Bronchial epithelial cell (primary cell): Measurements from ENCODE around the gene CAMTA1. TPM values are rescaled to one million over a fixed set of nuclear protein-coding genes. Genes with fewer than 3 reads are reported as not detected.
A peak's percentile ranks its signal among the peaks of the same experiment; 100 is the strongest.

Experiments used
- DNase-seq: peaks from one replicate; pipeline ENCODE4 v3.0.0-alpha.2; 2010; ENCODE audit warnings: low read depth
- FAIRE-seq: peaks from 2 replicates; lab custom pipeline; 2011; peaks lifted over from hg19 to GRCh38; lab: Jason Lieb, UNC
- H3K27me3 ChIP-seq: 2 replicates; pipeline ENCODE4 v1.5.1; 2011; ENCODE audit warnings: low read length; ENCODE audit not compliant: control insufficient read depth, insufficient read depth
- H3K36me3 ChIP-seq: 2 replicates; pipeline ENCODE4 v1.5.1; 2011; ENCODE audit warnings: low read length; ENCODE audit not compliant: control insufficient read depth, insufficient read depth
- H3K4me3 ChIP-seq: 2 replicates; pipeline ENCODE4 v1.5.1; 2011; ENCODE audit warnings: mild to moderate bottlenecking, low read depth, low read length, control low read depth
- total RNA-seq: library from RNA; depleted of rRNA; stranded (reverse); fragments of >200 nt; gene quantifications from 2 replicates; pipeline ENCODE4 v1.2.1, GENCODE V29; 2014
- TF ChIP-seq, protein P1 (sequence below): IDR thresholded peaks from 2 replicates; pipeline ENCODE4 v1.5.1; 2011; ENCODE audit warnings: mild to moderate bottlenecking, moderate library complexity, low read length, control low read depth, inconsistent platforms; ENCODE audit not compliant: insufficient read depth, severe bottlenecking

CAMTA1 gene
- total RNA-seq, 1 donor from 2014 or later: 68.2 TPM

DNA sequence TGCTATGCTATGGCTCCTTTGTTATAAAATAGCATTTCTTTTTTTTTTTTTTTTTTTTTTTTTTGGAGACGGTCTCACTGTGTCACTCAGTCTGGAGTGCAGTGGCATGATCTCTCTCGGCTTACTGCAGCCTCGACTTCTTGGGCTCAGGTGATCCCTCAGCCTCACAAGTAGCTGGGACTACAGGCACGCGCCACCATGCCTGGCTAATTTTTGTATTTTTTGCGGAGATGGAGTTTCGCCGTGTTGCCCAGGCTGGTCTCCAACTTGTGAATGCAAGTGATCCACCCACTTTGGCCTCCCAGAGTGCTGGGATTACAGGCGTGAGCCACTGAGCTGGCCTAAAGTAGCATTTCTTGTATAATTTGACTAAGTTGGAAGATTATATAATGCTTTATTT is 10.8 kb downstream of the CAMTA1 start:
- DNase-seq (no peak), FAIRE-seq (no peak)
- TF ChIP-seq, protein P1, sequence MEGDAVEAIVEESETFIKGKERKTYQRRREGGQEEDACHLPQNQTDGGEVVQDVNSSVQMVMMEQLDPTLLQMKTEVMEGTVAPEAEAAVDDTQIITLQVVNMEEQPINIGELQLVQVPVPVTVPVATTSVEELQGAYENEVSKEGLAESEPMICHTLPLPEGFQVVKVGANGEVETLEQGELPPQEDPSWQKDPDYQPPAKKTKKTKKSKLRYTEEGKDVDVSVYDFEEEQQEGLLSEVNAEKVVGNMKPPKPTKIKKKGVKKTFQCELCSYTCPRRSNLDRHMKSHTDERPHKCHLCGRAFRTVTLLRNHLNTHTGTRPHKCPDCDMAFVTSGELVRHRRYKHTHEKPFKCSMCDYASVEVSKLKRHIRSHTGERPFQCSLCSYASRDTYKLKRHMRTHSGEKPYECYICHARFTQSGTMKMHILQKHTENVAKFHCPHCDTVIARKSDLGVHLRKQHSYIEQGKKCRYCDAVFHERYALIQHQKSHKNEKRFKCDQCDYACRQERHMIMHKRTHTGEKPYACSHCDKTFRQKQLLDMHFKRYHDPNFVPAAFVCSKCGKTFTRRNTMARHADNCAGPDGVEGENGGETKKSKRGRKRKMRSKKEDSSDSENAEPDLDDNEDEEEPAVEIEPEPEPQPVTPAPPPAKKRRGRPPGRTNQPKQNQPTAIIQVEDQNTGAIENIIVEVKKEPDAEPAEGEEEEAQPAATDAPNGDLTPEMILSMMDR: no peak
- Histone ChIP-seq H3K36me3 (no peaks in the 10 kb centered on the region), H3K27me3 (no peaks in the 10 kb centered on the region), H3K4me3 (no peak overlapping the region)

DNA sequence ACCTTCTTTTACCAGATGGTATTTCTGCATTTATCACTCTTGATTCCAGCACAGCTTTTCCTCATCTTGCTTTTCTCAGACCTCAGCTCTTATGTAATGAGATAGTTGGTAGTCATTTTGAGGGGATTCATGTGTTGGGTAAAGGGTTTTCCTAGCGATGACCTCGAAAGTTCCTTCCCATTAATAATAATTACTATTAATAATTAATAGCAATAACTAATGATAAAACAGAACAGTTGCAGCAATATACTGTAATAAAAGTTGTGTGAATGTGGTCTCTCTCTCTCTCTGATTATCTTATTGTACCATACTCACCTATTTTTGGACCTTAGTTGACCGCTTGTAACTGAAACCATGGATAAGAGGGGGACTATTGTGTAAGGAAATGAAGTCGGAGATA is 14.2 kb downstream of the CAMTA1 start:
- Histone ChIP-seq H3K27me3 (no peaks in the 10 kb centered on the region), H3K4me3 (no peak overlapping the region), H3K36me3 (no peaks in the 10 kb centered on the region)
- FAIRE-seq (no peak), DNase-seq (no peak)
- TF ChIP-seq, protein P1: no peak

DNA sequence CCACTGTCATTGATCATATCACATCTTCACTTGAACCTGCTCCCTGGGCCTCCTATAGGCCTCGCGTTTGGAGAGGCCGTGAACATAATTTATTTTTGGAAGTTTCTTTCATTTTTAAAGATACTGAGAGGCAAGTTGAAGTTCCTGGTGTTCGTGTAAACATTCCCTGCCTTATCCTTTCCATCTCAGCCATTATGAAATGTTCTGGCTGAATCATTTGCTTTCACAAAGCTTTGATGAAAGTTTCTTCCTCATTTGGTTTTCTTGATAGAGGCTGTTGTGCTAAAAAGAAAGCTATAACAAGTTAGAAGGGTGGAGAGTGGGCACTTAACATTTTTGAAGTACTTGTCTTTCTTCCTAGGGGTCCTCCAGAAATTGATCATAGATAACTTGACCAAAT is 15.5 kb downstream of the CAMTA1 start:
- H3K4me3 ChIP-seq: no peak overlapping the region
- TF ChIP-seq, protein P1: no peak
- no peaks in the 10 kb centered on the region for H3K27me3 ChIP-seq
- peak; percentile 38 for DNase-seq
- no peak for FAIRE-seq
- no peaks in the 10 kb centered on the region for H3K36me3 ChIP-seq

DNA sequence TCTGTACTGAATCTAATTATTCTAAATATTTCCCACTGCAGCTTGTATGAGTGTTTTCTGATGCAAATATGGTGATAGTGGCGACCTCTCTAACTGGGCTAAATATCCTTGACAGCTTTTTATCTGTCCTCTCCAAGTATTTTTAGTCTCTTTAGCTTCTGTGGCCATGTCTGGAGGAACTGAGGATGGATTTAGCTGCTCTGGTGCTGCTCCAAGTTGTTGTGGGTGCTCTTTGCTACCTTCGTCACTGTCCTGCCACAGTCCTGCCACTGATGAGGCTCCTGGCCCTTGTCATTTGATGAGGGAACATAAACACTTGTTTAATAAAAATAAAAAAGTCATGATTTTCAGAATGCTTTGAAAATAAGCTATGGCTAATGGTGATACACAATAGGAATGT is 15.9 kb downstream of the CAMTA1 start:
- FAIRE-seq: no peak
- TF ChIP-seq, protein P1: no peak

DNA sequence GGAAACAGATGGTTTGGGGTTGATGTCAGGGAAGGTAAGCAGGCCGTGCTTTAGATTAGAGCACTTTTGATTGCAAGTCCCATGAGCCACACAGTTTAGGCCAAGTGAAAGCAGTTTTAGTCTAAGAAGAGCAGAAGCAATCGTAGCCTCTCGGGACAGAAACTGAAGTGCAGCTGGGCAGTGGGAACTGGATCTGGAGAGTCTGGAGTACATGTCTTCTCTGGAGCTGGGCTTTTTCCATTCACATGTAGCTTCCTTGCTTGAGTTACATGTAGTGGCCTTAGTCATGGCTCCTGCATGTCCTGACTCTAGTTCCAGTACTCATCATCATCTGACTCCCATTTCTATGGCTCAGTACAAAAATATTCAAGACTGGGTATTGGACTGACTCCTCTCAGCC is 16.7 kb downstream of the CAMTA1 start:
- Histone ChIP-seq H3K27me3 (no peaks in the 10 kb centered on the region), H3K36me3 (no peaks in the 10 kb centered on the region), H3K4me3 (no peak overlapping the region)
- FAIRE-seq (peak; percentile 43), DNase-seq (peak; percentile 90)
- TF ChIP-seq, protein P1: no peak

More for the DNA sequence above, 15.9 kb downstream of the CAMTA1 start:
- Histone ChIP-seq H3K36me3 (no peaks in the 10 kb centered on the region), H3K4me3 (no peak overlapping the region), H3K27me3 (no peaks in the 10 kb centered on the region)
- DNase-seq: no peak

DNA sequence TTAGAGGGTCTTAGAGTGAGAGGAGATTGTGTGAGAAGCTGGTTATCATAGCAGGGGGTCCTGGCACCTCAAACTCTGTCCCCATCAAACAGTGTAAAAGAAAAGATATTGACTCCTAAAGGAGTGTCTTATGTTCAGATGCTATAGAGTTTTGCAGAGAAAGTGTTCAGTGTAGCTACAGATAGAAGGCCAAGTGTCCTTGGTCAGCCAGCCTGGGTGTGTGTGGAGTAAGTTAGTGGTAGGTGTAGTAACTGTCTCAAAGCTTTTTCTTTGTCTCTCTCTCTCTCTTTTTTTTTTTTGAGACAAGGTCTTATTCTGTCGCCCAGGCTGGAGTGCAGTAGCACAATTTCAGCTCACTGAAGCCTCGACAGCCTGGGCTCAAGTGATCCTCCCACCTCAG is 17.2 kb downstream of the CAMTA1 start:
- FAIRE-seq (no peak), DNase-seq (no peak)
- TF ChIP-seq, protein P1: no peak
- Histone ChIP-seq H3K4me3 (no peak overlapping the region), H3K36me3 (no peaks in the 10 kb centered on the region), H3K27me3 (no peaks in the 10 kb centered on the region)
